ENCODE measurements around the gene LMBRD2. TPM values are rescaled to one million over a fixed set of nuclear protein-coding genes. Genes with fewer than 3 reads are reported as not detected.

The LMBRD2 gene
- total and polyA plus RNA-seq, 2 of the 8 experiments (the other 6 are each of a cell fraction or from before 2014, with no cell fraction given) = 1.1 to 4.1 TPM

GRCh38 chr5:36177715-36178523 lies 26.2 kb upstream of the LMBRD2 start (continued):
- no peak for TF ChIP-seq CHD7 (IDR thresholded peaks at IDR 0.05; ENCODE audit: insufficient replicate concordance, low read length)

Measured in H1 (cell line).